NCI-H69 (cell line): ENCODE results near the gene SHH.

Experiments
- DNase-seq: peaks from one replicate; lab custom pipeline; 2025; lab: John Stamatoyannopoulos, UW

The SHH gene

GRCh38 chr7:155811895-155812761 lies at the start of gene SHH:
Gene SHH (minus strand): TSS chr7:155812463. CDS start chr7:155812122, 341 bp downstream.
- peak; percentile 42 for DNase-seq

GRCh38 chr7:155861480-155861868 lies 49.2 kb upstream of the SHH start:
- no peak for DNase-seq

- DNase-seq: peak; percentile 40
Observed at GRCh38 chr7:155860840-155861479, 48.7 kb upstream of the SHH start.

- DNase-seq: no peak
Observed at GRCh38 chr7:155860461-155860839, 48.2 kb upstream of the SHH start.

- no peak for DNase-seq
Observed at GRCh38 chr7:155858521-155859061, 46.3 kb upstream of the SHH start.

GRCh38 chr7:155857141-155857540 lies 44.9 kb upstream of the SHH start:
- DNase-seq: no peak

GRCh38 chr7:155856656-155857055 lies 44.4 kb upstream of the SHH start:
- no peak for DNase-seq

- no peak for DNase-seq
Observed at GRCh38 chr7:155852426-155853301, 40.4 kb upstream of the SHH start.

GRCh38 chr7:155851892-155852291 lies 39.6 kb upstream of the SHH start:
- DNase-seq: no peak

- no peak for DNase-seq
Observed at GRCh38 chr7:155850766-155851678, 38.8 kb upstream of the SHH start.

GRCh38 chr7:155850001-155850436 lies 37.8 kb upstream of the SHH start:
- DNase-seq: no peak

- DNase-seq: no peak
Observed at GRCh38 chr7:155848691-155849669, 36.7 kb upstream of the SHH start.

- no peak for DNase-seq
Observed at GRCh38 chr7:155847821-155848435, 35.7 kb upstream of the SHH start.

- DNase-seq: no peak
Observed at GRCh38 chr7:155846936-155847335, 34.7 kb upstream of the SHH start.

- no peak for DNase-seq
Observed at GRCh38 chr7:155846156-155846555, 33.9 kb upstream of the SHH start.

GRCh38 chr7:155845226-155845625 lies 33.0 kb upstream of the SHH start:
- DNase-seq: no peak

GRCh38 chr7:155844526-155844925 lies 32.3 kb upstream of the SHH start:
- no peak for DNase-seq

- DNase-seq: no peak
Observed at GRCh38 chr7:155844019-155844453, 31.8 kb upstream of the SHH start.

- DNase-seq: no peak
Observed at GRCh38 chr7:155843426-155844018, 31.3 kb upstream of the SHH start.
